Gastroesophageal sphincter (tissue), 3 donors: Measurements from ENCODE around the gene TUBA1B.

Experiments used
- CTCF ChIP-seq, 4 experiments: fragments of 200-600 bp in 2 of 4; fragments of 450-650 bp in 2 of 4; sonication (generic) in 1 of 4; IDR thresholded peaks; one replicate each; pipeline ENCODE4 v1.5.1; 2017 to 2019; ENCODE audit warnings: antibody characterized with exemption in 4 of 4, mild to moderate bottlenecking in 2 of 4, moderate library complexity in 2 of 4
- EP300 ChIP-seq: sonication (generic); formaldehyde crosslinking; IDR thresholded peaks from one replicate; pipeline ENCODE4 v1.6.1; 2017; ENCODE audit warnings: antibody characterized with exemption, mild to moderate bottlenecking
- POLR2A ChIP-seq, 2 donors: fragments of 450-650 bp; IDR thresholded peaks; one replicate each; pipeline ENCODE4 v1.6.1; 2017; ENCODE audit warnings: antibody characterized with exemption in 2 of 2, mild to moderate bottlenecking in 2 of 2, moderate library complexity in 1 of 2
- POLR2AphosphoS5 ChIP-seq: sonication (generic); formaldehyde crosslinking; IDR thresholded peaks from one replicate; pipeline ENCODE4 v1.6.1; 2017; ENCODE audit warnings: antibody characterized with exemption

- TF ChIP-seq CTCF (IDR thresholded peaks at IDR 0.05) (no peak), EP300 (no peak), POLR2A (IDR thresholded peaks at IDR 0.05) (no peak), POLR2AphosphoS5 (no peak)
These were observed 38.3 kb downstream of the TUBA1B start for GRCh38 chr12:49092816-49093406.
